Thyroid gland (tissue), 4 donors: ENCODE measurements around the gene MAP7.

Source experiments
- POLR2A ChIP-seq, 2 donors: fragments of 450-650 bp; IDR thresholded peaks; one replicate each; pipeline ENCODE4 v1.6.1; 2017; ENCODE audit warnings: antibody characterized with exemption in 2 of 2, mild to moderate bottlenecking in 2 of 2, moderate library complexity in 1 of 2
- TF ChIP-seq, protein P1 (sequence below), 6 experiments: fragments of 200-600 bp in 3 of 6; fragments of 450-650 bp in 3 of 6; sonication (generic) in 3 of 6; IDR thresholded peaks; one replicate each; pipeline ENCODE4 v1.5.1; 2016 to 2019; ENCODE audit warnings: antibody characterized with exemption in 6 of 6, mild to moderate bottlenecking in 2 of 6, inconsistent platforms in 1 of 6, moderate library complexity in 1 of 6

DNA sequence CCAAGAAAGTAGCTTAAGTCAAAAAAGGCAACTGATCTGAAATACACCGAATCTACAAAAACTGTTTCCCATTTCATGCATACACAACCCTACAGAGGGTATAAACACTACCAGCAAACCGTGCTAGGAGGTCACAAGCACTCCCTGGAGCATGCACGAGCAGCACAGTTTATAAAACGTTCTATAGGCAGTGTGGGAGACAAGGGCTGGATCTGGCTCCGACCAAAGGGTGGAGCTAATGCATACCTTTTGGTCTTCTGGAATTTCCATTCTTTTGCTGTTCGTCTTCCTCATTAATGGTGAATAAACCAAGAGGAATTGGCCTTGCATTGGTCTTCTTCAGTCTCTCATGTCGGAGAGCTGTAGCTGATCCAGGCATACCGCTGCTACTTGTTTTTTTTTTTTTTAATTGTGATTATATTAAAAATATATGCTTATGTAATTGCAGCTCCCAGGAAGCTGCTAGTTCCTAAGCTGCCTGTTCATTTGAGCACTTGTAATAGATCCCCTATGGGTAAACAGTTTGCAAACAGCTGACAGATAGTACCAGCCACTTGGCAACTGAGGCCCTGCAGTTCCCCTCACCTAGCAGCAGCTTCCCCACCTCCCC is 24.5 kb downstream of the MAP7 start:
- TF ChIP-seq, protein P1, sequence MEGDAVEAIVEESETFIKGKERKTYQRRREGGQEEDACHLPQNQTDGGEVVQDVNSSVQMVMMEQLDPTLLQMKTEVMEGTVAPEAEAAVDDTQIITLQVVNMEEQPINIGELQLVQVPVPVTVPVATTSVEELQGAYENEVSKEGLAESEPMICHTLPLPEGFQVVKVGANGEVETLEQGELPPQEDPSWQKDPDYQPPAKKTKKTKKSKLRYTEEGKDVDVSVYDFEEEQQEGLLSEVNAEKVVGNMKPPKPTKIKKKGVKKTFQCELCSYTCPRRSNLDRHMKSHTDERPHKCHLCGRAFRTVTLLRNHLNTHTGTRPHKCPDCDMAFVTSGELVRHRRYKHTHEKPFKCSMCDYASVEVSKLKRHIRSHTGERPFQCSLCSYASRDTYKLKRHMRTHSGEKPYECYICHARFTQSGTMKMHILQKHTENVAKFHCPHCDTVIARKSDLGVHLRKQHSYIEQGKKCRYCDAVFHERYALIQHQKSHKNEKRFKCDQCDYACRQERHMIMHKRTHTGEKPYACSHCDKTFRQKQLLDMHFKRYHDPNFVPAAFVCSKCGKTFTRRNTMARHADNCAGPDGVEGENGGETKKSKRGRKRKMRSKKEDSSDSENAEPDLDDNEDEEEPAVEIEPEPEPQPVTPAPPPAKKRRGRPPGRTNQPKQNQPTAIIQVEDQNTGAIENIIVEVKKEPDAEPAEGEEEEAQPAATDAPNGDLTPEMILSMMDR (IDR thresholded peaks at IDR 0.05) = no peak
- no peak for TF ChIP-seq POLR2A (IDR thresholded peaks at IDR 0.05)
